HG03159 (cell line): ENCODE data around the gene NRXN3.

ENCODE experiments used
- ATAC-seq: cut with Tn5 transposase; IDR thresholded peaks from one replicate; pipeline ENCODE4 v1.9.1; 2021; ENCODE audit warnings: mild to moderate bottlenecking, moderate library complexity; ENCODE audit not compliant: unreplicated experiment

NRXN3 gene

DNA sequence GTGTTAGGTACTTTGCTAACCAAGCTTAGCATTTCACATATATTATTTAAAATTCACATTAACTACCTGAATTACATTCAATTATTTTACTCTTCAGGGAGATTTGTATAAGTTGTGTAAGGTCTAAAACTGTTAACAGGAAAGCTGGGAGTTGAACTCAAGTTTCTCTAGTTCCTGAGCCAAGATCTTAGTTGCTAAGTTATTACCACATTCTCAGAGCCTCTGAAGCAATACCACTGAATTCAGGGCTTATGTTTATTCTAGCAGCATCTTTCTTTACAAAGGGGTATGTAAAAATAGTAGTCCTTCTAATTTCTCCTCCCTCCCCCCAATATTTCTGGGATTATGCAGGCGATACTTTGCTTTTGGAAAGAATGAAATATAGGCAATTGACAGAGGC is 1254.3 kb downstream of the NRXN3 start:
- no peak for ATAC-seq

DNA sequence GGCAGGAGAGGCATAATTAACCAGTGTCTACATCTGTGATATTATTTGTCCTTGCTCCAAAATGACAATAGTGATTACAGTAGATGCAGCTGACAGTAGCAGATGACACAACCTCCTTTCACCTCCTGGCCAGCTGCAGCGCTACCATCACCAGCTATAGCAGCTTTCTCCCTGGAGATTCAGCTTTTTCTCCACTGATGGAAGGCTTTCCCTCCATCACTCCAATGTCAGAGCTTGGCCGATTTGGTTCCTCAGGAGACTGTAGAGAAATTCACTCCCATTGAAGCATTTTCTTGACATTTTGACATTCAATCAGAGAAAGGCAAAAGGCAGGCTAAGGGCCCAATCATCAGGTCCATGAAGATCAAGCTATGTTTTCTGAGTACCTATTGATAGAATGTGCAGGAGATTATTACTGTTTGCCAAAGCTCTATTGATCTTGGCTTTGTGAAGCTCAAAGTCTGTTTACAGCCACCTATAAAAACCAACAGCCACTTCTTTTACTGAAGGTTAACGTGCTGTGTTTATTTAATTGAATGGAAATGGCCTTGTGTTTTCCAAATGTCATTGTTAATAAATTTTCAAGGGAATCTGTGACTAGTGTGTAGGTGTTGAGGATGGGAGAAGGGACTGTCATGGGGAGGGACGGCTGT is 1256.1 kb downstream of the NRXN3 start:
- ATAC-seq, result no peak

DNA sequence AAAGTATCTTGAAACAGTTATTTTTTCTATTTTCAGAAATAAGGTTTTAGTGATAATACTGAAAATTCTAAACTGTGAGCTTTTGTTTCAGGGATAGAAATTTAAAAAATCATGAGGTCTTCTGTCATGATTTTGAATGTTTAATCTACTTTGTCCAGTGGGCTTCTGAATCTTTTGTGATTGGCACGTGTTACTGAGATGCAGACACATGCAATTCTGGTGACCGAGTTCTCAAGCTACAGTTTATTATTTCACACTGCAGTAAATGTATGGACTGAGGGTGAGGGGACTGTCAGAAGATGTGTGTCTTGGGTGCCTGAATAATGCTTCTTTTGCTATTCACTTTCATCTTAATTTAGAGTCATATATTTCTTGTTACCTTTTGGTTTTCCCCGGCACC is 1262.5 kb downstream of the NRXN3 start:
- ATAC-seq, result no peak

DNA sequence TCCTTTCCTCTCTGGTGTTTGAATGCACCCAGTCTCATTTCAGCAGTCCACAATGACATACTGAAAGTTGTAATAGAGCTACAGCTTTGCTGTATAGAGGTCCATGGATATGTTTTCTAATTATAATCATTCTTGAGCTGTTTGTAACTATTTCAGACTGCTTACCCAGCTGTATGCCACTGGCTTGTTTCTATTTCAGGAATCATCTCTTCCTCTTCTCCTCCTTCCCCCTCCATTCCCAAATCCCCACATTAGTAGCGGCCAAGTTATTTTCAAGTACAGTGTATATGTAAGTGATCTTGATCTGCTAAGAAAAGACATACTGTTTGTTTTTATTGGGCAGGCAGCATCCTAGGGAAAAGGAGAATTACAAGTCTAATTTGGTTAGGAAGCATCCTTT is 1266.2 kb downstream of the NRXN3 start:
- no peak for ATAC-seq

DNA sequence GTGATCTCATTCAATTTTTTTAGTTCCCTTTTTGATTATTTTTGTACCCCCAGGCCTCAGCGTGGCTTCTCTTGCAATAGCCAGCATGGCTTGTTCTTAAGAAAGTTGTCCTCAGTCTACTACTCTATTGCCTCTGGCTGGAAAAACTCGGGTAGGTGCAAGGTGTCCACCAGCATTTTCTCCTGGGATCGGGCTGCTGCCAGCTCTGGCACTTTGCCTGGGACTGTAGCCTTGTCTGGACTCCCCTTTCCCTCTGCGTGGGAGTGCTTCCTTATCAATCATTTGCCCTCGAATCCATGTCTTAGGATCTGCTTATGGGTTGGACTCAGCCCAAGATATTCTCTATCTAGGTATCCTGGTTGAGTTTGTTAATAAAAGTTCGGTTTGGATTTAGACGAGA is 1267.8 kb downstream of the NRXN3 start:
- no peak for ATAC-seq

DNA sequence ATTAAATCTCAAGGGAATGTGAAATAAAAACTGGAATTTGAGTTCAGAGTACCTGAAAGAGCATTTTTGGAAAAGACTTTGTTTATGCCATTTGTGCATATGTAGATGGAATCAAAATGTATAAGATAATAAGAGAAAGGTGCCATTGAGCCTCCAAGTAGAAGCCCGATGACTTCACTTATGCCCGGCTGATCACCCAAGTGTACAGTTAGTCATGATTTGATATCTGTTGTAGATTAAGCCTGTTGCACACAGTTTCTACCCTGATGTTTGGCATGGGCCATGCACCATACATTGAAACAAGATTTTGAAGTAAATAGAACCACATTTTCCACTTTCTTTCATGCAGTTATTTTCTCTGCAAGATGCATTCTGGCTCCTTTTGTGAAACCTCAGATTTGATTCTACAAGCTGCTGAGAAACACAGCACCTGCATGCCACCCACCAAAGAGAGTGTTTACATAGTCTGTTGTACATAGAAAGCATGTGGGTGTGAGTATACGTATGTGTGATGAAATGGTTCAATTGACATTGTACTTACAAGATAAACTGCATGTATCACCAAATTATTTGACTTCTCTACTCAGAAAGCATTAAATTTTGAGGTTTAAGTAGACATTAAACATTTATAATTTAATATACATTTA is 1268.6 kb downstream of the NRXN3 start:
- no peak for ATAC-seq

DNA sequence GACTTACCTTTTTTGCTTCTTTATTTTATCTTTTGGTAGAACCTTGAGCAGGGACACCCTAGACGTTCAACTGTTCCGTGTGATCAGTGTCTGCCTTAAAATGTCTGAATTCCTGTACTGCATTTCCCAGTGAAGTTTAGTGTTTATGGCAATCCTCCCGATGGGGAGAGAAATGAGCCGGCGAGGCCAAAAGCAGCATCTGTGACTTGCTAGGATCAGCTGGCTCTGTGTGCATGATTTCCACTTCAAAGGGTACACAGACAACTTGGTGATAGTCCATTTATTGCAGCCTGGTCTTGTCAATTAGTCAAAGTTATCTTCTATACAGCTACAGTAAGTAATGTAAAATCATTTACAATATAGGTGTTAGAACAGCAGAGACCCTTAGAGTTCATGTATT is 1272.6 kb downstream of the NRXN3 start:
- no peak for ATAC-seq

DNA sequence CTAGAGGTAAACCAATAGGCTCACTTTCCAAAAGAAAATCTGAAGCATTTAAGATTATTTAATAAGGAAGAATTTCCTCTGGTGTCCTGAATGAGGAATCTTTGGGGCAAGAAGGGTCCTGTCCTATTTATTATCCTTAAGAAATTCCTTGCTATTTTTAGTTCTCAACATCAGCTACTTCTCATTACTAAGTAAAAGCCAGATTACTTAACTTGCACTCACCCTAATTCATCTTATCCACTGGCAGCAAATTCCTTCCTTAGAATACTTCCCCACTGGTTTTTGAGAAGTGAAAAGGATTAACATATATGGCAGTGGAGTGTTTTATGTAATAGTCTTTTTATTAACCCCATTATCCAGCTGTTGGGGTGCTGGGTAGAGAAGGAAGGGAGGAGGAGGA is 1273.4 kb downstream of the NRXN3 start:
- no peak for ATAC-seq

DNA sequence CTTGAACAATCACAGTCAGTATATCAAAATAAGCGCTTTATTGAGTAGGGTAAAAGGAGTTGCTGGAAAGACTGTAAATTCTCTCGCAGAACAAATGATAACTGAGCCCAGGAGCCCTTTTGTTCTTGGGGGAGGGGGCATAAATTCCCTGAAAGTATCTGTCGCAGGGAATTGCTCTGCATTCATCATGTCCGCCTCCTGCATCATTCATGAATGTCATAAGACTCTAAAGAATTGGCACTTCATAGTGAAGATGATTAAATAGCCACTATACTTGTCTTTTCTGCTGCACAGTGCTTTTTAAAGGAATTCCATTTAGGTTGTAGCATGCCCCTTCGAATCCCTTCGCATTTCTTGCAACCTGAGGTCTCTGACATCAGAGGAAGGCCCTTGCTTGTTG is 1278.8 kb downstream of the NRXN3 start:
- no peak for ATAC-seq

DNA sequence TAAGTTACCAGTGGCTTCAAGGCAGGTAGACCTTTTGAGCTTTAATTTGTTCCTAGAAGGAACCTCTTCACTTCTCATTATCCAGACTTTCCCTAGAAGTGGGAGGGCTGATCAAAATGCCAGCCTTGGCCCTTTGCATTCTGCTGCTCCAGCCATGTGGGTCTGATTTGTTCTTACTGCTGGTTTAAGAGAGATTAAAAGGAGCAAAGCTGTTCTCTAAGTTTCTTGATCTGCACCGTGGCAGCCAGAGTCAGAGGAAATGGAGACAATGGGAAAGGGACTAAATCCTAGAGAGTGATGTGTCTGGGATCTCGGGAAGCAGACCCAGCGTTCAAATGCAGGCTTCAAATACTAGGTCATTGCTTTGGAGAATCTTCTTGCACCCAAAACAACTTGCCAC is 1281.4 kb downstream of the NRXN3 start:
- ATAC-seq, result no peak

DNA sequence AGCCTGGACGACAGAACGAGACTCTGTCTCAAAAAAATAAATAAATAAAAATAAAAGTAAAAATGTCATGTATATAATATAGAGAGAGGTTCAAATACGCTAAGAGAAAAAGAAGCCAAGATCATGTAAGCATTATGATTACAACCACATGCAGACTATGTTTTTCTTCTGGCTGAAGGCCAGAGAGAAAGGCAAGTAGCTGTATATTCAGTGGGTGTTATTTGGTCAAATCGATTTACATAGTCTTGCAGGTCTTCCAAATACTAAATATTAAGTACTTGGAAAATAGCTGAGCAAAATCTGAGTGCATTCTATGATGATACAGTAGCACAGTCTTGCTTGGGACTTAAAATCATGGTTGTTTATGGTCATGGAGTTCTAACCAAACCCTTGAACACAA is 1283.1 kb downstream of the NRXN3 start:
- no peak for ATAC-seq

DNA sequence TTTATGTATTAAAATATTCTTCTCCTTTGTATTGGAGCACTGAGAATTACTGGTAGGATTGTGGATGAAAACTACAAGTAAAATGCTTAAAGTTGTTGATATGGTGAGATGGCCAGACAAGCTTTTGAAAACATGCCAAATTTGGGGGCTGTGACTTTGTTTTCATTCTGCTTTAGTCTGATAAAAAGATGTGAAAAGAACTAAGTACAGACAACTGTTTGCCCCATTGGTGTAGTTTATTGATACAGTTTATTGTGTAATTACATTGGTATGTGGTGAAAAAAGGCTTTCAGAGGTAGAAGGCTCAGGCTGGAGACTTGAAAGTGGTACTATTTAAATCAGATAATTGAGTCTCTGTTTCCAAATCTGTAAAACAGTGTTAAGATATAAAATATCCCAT is 1294.3 kb downstream of the NRXN3 start:
- ATAC-seq, result no peak

DNA sequence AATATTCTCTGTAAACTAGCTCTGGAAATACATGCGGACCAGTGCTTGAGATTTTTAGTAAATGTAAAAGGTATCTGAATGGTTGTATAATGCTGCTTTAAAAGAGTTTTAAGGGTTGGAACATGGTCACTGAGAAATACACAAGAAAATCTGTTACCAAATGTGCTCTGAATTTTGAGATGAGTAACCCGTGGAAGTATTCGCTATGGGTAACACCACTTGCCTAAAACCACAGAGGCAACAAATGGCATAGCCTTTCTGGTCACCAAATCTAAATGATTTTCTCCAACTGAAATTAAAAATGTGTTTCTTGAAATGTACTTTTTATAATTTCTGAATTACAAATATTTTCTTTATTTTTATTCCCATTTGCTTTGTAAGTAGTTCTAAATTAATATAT is 1295.5 kb downstream of the NRXN3 start:
- no peak for ATAC-seq

DNA sequence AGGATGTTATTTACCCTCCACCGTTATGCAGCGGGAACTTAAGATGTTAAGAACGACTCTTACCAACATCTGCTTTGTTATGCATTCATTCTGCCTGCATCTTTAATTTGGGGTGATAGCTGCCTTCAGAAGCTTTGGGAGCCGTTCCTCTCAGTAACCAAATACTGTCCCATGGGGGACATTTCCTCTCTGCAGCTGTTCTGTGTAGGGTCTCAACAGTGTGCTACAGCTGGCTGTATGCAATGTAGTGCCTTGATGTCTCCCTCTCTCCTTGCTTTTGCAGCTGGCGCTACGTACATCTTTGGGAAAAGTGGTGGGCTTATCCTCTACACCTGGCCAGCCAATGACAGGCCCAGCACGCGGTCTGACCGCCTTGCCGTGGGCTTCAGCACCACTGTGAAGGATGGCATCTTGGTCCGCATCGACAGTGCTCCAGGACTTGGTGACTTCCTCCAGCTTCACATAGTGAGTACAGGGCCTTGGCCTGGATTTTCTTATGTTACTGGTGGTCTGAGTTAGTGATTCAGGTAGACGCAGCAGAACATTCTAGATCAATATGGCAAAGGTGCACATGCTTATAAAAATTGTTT is 1296.9 kb downstream of the NRXN3 start:
- no peak for ATAC-seq

DNA sequence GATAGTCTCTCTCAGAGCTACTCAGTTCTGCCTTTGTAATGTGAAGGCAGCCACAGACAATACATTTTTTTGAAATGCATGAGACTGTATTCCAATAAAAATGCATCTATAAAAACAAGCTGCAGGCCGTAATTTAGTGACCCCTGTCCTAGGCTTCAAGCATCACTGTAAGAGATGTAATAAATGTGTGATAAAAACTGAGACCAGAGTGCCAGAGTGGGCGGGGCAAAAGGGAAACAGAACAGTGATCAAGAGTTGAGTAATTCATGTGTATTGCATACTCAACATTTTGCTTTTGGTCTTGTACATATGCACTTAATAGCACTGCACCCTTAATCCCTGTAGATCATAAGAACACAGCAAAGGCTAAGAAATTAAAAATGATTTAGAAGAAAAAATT is 1297.7 kb downstream of the NRXN3 start:
- ATAC-seq, result no peak

DNA sequence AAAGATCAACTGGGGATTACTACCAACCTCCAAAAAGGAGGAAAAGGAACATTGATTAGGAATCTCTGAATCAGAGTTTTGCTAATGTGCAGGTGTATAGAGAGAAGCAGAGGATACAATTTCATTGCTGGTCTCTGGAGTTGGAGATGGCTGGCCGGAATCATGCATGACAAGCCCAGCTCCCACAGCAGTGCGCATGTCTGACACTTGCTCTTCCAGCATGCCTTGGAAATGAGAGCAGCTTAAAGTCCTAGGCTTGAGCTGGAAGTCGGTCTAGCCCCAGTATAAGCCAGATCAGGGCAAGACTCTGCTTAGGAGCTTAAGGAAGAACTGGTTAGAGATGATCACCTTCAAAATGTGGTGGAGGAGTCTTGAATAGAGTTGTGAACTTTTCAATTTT is 1298.3 kb downstream of the NRXN3 start:
- no peak for ATAC-seq

DNA sequence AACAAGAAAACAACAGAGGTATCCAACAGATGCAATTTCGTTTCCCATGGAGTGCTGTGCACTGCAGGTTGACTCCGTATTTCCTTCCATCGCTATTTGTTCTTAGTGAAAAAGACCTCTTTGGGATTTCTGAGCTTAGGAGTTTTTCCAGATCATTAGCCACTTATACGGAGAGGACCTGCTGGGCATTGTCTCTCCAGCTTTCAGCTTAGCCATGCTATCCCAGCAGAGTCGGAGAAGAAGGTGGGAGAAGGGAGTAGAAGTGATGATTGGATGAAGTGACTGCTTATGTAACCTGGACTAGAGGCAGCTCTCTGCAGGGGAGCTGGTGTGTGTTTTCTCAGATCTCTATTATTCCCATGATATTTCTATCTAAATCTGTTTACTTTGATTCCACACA is 1303.5 kb downstream of the NRXN3 start:
- no peak for ATAC-seq

DNA sequence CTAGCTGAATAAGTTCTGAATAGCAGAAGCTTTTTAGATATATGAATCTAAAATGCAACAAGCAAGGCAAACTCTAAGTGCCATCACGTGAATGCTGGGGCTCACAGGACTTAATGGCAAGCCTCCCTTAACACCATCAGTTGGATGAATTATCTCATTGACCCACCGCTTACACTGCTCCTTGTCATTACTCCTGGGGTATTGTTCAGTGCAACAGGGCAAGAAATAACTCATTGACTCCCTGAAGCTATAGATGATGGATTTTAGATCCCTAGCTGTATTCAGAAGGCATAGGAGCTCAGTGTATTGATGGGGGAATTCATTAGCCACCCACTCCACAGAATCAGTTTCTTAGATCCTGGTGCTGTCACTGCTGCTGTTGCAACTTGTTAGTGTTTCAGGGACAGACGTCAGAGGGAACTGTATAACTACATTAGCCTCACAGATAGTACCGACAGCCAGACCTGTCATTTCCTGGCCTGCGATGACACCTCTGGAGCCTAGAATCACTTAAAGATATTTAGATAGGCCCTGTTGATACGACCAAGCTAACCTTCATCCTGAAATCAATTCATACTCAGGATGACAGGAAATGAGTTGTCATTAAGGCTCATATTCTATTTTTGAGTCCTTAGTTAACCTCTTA is 1305.8 kb downstream of the NRXN3 start:
- ATAC-seq, result no peak

DNA sequence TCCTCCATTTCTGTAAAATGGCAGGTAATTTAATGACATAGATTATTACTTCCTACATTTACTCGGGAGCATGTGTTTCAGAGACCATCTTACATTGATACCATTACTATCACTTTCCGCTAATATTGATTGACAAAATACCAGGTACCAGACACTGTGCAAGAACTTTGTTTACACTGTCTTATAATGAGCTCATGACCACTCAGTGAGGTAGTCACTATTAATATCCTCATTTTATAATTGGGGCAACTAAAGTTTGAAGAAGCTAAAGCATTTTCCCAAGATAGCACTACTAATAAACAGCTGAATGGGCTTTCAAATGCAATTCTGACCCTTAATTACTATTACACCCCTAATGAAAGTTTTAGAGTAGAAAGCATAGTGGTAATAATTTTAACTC is 1306.4 kb downstream of the NRXN3 start:
- no peak for ATAC-seq

DNA sequence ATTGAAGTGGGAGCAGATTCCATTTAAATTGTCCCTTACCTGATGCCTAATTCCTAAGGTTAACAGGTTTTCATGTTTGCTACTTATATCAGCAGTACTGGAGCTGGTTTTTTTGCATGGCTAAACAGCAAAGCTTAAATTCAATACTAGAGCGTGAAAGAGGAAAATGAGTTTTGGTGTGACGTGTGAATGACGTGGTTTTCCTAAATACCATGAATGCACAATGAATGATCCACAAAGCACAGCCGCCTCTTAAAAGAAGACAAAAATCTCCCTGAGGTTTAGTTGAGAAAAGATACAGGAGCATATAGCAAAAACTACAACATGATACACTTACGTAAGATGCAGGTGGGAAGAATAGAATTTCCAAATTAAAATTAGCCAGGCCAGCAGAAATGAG is 1310.0 kb downstream of the NRXN3 start:
- ATAC-seq, result no peak

DNA sequence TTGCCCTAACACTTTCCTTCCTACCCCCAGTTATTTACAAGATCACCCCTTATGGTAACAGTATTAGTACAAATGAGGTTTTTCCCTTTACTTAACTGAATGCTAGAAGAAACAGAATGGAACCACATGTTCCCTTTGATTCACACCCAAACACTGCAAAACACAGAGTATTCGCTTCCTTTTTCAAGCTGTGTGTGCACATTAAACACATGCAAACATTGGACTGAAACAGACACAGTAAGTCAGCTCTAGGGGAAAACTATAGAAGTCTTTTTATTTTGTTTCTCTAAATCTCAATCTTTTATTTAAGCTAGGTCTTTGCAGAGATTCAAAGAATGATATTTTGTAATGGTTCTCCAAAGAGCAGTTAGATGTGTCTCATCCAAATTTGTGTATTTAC is 1312.7 kb downstream of the NRXN3 start:
- ATAC-seq, result no peak
